SK-N-SH (cell line): Measurements from ENCODE around the gene ZCCHC14. TPM values are rescaled to one million over a fixed set of nuclear protein-coding genes. Genes with fewer than 3 reads are reported as not detected.
A peak's percentile ranks its signal among the peaks of the same experiment; 100 is the strongest.

Experiments
- CTCF ChIA-PET: fragments of 300-600, 350-600 bp; formaldehyde crosslinking; extraction: SDS; loops from one replicate; lab custom pipeline; 2021; lab: Yijun Ruan, JAX
- POLR2A ChIA-PET: fragments of 350-600 bp; sonication (Branson Sonifier 250); formaldehyde crosslinking; extraction: SDS; loops from one replicate; lab custom pipeline; 2020; ENCODE audit warnings: antibody characterized with exemption, inconsistent platforms; lab: Yijun Ruan, JAX
- DNase-seq: peaks from one replicate; pipeline ENCODE4 v3.0.0; 2012
- H2AFZ ChIP-seq: fragments of 200-600 bp; sonication (generic); 2 replicates; pipeline ENCODE4 v1.8.1; 2016; ENCODE audit warnings: antibody characterized with exemption, mild to moderate bottlenecking, low read depth
- H3F3A ChIP-seq: fragments of 200-600 bp; sonication (generic); replicated peaks from 2 replicates; pipeline ENCODE3; 2016; ENCODE audit warnings: antibody characterized with exemption, mild to moderate bottlenecking; ENCODE audit not compliant: insufficient read depth
- H3K27ac ChIP-seq, 2 experiments: fragments of 200-500 bp in 1 of 2; fragments of 200-600 bp in 1 of 2; sonication (Bioruptor generic) in 1 of 2; sonication (generic), shearing (Covaris generic) in 1 of 2; 2 replicates each; pipeline versions ENCODE4 v1.5.1 to v1.6.1; 2014 to 2016; ENCODE audit warnings: low read depth in 2 of 2, inconsistent platforms in 1 of 2, low read length in 1 of 2, mild to moderate bottlenecking in 1 of 2, mixed read lengths in 1 of 2
- H3K27me3 ChIP-seq: fragments of 200-600 bp; sonication (generic), shearing (Covaris generic); 2 replicates; pipeline ENCODE4 v1.6.1; 2016; ENCODE audit warnings: mixed run types; ENCODE audit not compliant: insufficient read depth
- H3K36me3 ChIP-seq, 2 experiments: fragments of 200-500 bp in 1 of 2; fragments of 200-600 bp in 1 of 2; sonication (Bioruptor generic) in 1 of 2; sonication (generic) in 1 of 2; replicated peaks in 1 of 2; 2 replicates each; pipeline versions ENCODE3 to v1.5.1; 2014 to 2016; ENCODE audit warnings: low read length in 1 of 2, mild to moderate bottlenecking in 1 of 2; ENCODE audit not compliant: insufficient read depth in 2 of 2, control insufficient read depth in 1 of 2
- H3K4me1 ChIP-seq, 2 experiments: fragments of 200-500 bp in 1 of 2; fragments of 200-600 bp in 1 of 2; sonication (Bioruptor generic) in 1 of 2; sonication (generic), shearing (Covaris generic) in 1 of 2; 2 replicates each; pipeline versions ENCODE4 v1.5.1 to v1.6.1; 2014 to 2016; ENCODE audit warnings: low read depth in 1 of 2, low read length in 1 of 2, mixed run types in 1 of 2; ENCODE audit not compliant: insufficient read depth in 2 of 2, control insufficient read depth in 1 of 2
- H3K4me2 ChIP-seq: fragments of 200-600 bp; sonication (generic), shearing (Covaris generic); 2 replicates; pipeline ENCODE4 v1.6.1; 2017; ENCODE audit warnings: mixed run types
- H3K4me3 ChIP-seq, 2 experiments: fragments of 200-500 bp in 1 of 2; fragments of 200-600 bp in 1 of 2; sonication (Bioruptor generic) in 1 of 2; sonication (generic), shearing (Covaris generic) in 1 of 2; 2 replicates each; pipeline versions ENCODE4 v1.5.1 to v1.8.1; 2014 to 2016; ENCODE audit warnings: low read depth in 2 of 2, inconsistent platforms in 1 of 2, low read length in 1 of 2, mild to moderate bottlenecking in 1 of 2, mixed read lengths in 1 of 2, moderate library complexity in 1 of 2
- H3K79me2 ChIP-seq: fragments of 200-600 bp; sonication (generic); 2 replicates; pipeline ENCODE4 v1.8.1; 2017; ENCODE audit warnings: mild to moderate bottlenecking; ENCODE audit not compliant: insufficient read depth
- H3K9ac ChIP-seq: fragments of 200-600 bp; sonication (generic); 2 replicates; pipeline ENCODE4 v1.6.1; 2017; ENCODE audit warnings: mixed run types
- H3K9me2 ChIP-seq: fragments of 200-600 bp; sonication (generic); 2 replicates; pipeline ENCODE4 v1.6.1; 2017; ENCODE audit warnings: mixed run types
- H3K9me3 ChIP-seq: fragments of 200-600 bp; sonication (generic); 2 replicates; pipeline ENCODE4 v1.6.1; 2017; ENCODE audit warnings: mixed run types, mild to moderate bottlenecking, moderate library complexity
- H4K20me1 ChIP-seq: fragments of 200-600 bp; sonication (generic); 2 replicates; pipeline ENCODE4 v1.6.1; 2017; ENCODE audit warnings: mild to moderate bottlenecking, mixed run types; ENCODE audit not compliant: insufficient read depth
- CHD2 ChIP-seq: fragments of 150-350 bp; IDR thresholded peaks from 2 replicates; pipeline ENCODE4 v1.6.1; 2018; ENCODE audit warnings: low read length; ENCODE audit not compliant: partially characterized antibody
- EP300 ChIP-seq, 2 experiments: IDR thresholded peaks; 2 replicates each; pipeline versions ENCODE4 v1.4.0 to v1.6.1; 2012; ENCODE audit warnings: borderline replicate concordance in 1 of 2, low read depth in 1 of 2, low read length in 1 of 2
- FOXM1 ChIP-seq: IDR thresholded peaks from 2 replicates; pipeline ENCODE4 v1.4.0; 2012; ENCODE audit warnings: low read depth, mild to moderate bottlenecking
- GABPA ChIP-seq: IDR thresholded peaks from 2 replicates; pipeline ENCODE4 v1.4.0; 2012; ENCODE audit warnings: low read depth, mild to moderate bottlenecking
- JUND ChIP-seq: IDR thresholded peaks from 2 replicates; pipeline ENCODE4 v1.4.0; 2012
- MEF2A ChIP-seq: IDR thresholded peaks from 2 replicates; pipeline ENCODE4 v1.4.0; 2012; ENCODE audit warnings: low read depth, borderline replicate concordance
- MXI1 ChIP-seq: IDR thresholded peaks from 2 replicates; pipeline ENCODE4 v1.6.1; 2012; ENCODE audit warnings: mild to moderate bottlenecking, low read depth, low read length, improper control_type of control experiment
- NRF1 ChIP-seq: IDR thresholded peaks from 2 replicates; pipeline ENCODE4 v1.6.1; 2012; ENCODE audit warnings: low read depth, mild to moderate bottlenecking, low read length
- POLR2AphosphoS5 ChIP-seq: IDR thresholded peaks from 2 replicates; pipeline ENCODE4 v1.6.1; 2012; ENCODE audit warnings: low read depth, low read length
- RCOR1 ChIP-seq: fragments of 150-350 bp; IDR thresholded peaks from 2 replicates; pipeline ENCODE4 v1.6.1; 2017; ENCODE audit warnings: antibody characterized with exemption, low read length
- SMC3 ChIP-seq: IDR thresholded peaks from 2 replicates; pipeline ENCODE4 v1.6.1; 2012; ENCODE audit warnings: low read depth, low read length, improper control_type of control experiment
- TAF1 ChIP-seq: IDR thresholded peaks from 2 replicates; pipeline ENCODE4 v1.6.1; 2012; ENCODE audit warnings: low read depth, mild to moderate bottlenecking, low read length, moderate library complexity, borderline replicate concordance
- TCF12 ChIP-seq: IDR thresholded peaks from 2 replicates; pipeline ENCODE4 v1.4.0; 2012
- WGBS: methylation state at CpG from one replicate; pipeline ENCODE4 v1.1.6; 2017; ENCODE audit warnings: low lambda C conversion rate; 5-methylcytosine and 5-hydroxymethylcytosine counted together
- polyA plus RNA-seq, 3 experiments: library from polyadenylated mRNA; depleted of rRNA; stranded (reverse); fragments of >200 nt; gene quantifications; 2 replicates each; pipeline ENCODE4 v1.2.3, GENCODE V29; 2012
- TF ChIP-seq, protein P1 (sequence below): IDR thresholded peaks from 2 replicates; pipeline ENCODE4 v1.4.0; 2012; ENCODE audit warnings: low read depth
- TF ChIP-seq, protein P2 (sequence below): IDR thresholded peaks from 2 replicates; pipeline ENCODE4 v1.4.0; 2012; ENCODE audit warnings: low read depth, borderline replicate concordance
- TF ChIP-seq, protein P3 (sequence below): IDR thresholded peaks from 2 replicates; pipeline ENCODE4 v1.6.1; 2012; ENCODE audit warnings: mild to moderate bottlenecking, low read depth, low read length, moderate library complexity
- TF ChIP-seq, protein P4 (sequence below): fragments of 150-350 bp; IDR thresholded peaks from 2 replicates; pipeline ENCODE4 v1.6.1; 2016; ENCODE audit warnings: mild to moderate bottlenecking, low read depth, low read length
- TF ChIP-seq, protein P5 (sequence below): IDR thresholded peaks from 2 replicates; pipeline ENCODE4; 2012

ZCCHC14 gene
- polyA plus RNA-seq, 1 of the 3 experiments (the other 2 are of a cell fraction): 5.7 TPM

DNA sequence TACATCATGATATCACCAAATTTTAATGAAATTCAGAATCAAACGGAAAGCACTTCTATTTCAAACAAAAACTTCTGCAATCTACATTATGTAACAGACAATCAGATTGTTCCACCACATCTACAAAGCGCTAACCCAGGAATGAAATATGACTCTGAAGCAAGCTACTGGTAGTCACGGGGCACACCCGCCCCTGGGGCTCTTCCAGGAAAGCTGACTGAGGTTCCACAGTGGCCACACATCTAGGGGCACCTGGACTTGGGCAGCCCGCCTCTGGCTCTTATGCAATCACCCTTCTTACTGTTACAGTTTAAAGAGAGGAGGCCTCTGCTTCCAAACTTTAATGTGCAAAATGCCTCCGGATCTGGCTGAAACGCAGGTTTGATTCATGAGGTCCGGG lies 27.5 kb downstream of the ZCCHC14 start:
- Histone ChIP-seq H3K27ac (peak overlapping the region; percentile 92 to 95), H3K9ac (peak overlapping the region; percentile 51; the same call in 1 of the 2 replicates), H3K9me3 (no peaks in the 10 kb centered on the region), H3F3A (peaks cover 29% of the 10 kb centered on the region), H3K4me3 (peak overlapping the region in 1 of 2 experiments; percentile 38; a peak in 1 of 4 replicates), H3K27me3 (no peaks in the 10 kb centered on the region), H2AFZ (no peak overlapping the region), H3K9me2 (no peaks in the 10 kb centered on the region), H3K79me2 (peaks cover 89% of the 10 kb centered on the region), H3K4me1 (peaks cover 40 to 76% of the 10 kb centered on the region in 2 experiments), H3K36me3 (no peaks in the 10 kb centered on the region), H3K4me2 (peak overlapping the region; percentile 75), H4K20me1 (peaks cover 39% of the 10 kb centered on the region)
- ChIA-PET CTCF (interaction anchor here (0.7 to 2.7 kb wide), 9 partner anchors 15 to 171 kb away, joined by 3 to 13 read pairs (median 3); no protein-coding TSS in a partner anchor), POLR2A (interaction anchor here (0.5 to 0.6 kb wide), 2 partner anchors 20 to 22 kb away, joined by 3 to 4 read pairs; no protein-coding TSS in a partner anchor)
- peak; percentile 52 for DNase-seq
- TF ChIP-seq EP300 (IDR thresholded peaks at IDR 0.05; ENCODE audit: borderline replicate concordance in 1 of 2, low read depth in 1 of 2, low read length in 1 of 2) (peak in 1 of 2 experiments; percentile 33; a peak in 2 of 4 replicates), MXI1 (peak; percentile 26; the same call in 1 of the 2 replicates), FOXM1 (no peak), JUND (no peak; the same call in 1 of the 2 replicates), TCF12 (peak; percentile 43), SMC3 (no peak), POLR2AphosphoS5 (peak; percentile 20; the same call in 1 of the 2 replicates), NRF1 (no peak), GABPA (no peak), TAF1 (0 out of 2 replicates have a peak, but pooled peaks have one; percentile 5), MEF2A (no peak), CHD2 (no peak), RCOR1 (no peak)
- TF ChIP-seq, protein P1, sequence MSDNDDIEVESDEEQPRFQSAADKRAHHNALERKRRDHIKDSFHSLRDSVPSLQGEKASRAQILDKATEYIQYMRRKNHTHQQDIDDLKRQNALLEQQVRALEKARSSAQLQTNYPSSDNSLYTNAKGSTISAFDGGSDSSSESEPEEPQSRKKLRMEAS: no peak
- TF ChIP-seq, protein P2, sequence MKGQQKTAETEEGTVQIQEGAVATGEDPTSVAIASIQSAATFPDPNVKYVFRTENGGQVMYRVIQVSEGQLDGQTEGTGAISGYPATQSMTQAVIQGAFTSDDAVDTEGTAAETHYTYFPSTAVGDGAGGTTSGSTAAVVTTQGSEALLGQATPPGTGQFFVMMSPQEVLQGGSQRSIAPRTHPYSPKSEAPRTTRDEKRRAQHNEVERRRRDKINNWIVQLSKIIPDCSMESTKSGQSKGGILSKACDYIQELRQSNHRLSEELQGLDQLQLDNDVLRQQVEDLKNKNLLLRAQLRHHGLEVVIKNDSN: peak; percentile 66; the same call in 1 of the 2 replicates
- TF ChIP-seq, protein P3, sequence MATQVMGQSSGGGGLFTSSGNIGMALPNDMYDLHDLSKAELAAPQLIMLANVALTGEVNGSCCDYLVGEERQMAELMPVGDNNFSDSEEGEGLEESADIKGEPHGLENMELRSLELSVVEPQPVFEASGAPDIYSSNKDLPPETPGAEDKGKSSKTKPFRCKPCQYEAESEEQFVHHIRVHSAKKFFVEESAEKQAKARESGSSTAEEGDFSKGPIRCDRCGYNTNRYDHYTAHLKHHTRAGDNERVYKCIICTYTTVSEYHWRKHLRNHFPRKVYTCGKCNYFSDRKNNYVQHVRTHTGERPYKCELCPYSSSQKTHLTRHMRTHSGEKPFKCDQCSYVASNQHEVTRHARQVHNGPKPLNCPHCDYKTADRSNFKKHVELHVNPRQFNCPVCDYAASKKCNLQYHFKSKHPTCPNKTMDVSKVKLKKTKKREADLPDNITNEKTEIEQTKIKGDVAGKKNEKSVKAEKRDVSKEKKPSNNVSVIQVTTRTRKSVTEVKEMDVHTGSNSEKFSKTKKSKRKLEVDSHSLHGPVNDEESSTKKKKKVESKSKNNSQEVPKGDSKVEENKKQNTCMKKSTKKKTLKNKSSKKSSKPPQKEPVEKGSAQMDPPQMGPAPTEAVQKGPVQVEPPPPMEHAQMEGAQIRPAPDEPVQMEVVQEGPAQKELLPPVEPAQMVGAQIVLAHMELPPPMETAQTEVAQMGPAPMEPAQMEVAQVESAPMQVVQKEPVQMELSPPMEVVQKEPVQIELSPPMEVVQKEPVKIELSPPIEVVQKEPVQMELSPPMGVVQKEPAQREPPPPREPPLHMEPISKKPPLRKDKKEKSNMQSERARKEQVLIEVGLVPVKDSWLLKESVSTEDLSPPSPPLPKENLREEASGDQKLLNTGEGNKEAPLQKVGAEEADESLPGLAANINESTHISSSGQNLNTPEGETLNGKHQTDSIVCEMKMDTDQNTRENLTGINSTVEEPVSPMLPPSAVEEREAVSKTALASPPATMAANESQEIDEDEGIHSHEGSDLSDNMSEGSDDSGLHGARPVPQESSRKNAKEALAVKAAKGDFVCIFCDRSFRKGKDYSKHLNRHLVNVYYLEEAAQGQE: 0 out of 2 replicates have a peak, but pooled peaks have one; percentile 23
- TF ChIP-seq, protein P4, sequence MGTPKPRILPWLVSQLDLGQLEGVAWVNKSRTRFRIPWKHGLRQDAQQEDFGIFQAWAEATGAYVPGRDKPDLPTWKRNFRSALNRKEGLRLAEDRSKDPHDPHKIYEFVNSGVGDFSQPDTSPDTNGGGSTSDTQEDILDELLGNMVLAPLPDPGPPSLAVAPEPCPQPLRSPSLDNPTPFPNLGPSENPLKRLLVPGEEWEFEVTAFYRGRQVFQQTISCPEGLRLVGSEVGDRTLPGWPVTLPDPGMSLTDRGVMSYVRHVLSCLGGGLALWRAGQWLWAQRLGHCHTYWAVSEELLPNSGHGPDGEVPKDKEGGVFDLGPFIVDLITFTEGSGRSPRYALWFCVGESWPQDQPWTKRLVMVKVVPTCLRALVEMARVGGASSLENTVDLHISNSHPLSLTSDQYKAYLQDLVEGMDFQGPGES: no peak
- TF ChIP-seq, protein P5, sequence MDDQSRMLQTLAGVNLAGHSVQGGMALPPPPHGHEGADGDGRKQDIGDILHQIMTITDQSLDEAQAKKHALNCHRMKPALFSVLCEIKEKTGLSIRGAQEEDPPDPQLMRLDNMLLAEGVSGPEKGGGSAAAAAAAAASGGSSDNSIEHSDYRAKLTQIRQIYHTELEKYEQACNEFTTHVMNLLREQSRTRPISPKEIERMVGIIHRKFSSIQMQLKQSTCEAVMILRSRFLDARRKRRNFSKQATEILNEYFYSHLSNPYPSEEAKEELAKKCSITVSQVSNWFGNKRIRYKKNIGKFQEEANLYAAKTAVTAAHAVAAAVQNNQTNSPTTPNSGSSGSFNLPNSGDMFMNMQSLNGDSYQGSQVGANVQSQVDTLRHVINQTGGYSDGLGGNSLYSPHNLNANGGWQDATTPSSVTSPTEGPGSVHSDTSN: no peak
- WGBS: 28% methylated on average over 8 of the region's 8 CpGs
